HG02571 (cell line): ENCODE results near the gene RFPL4A.

Experiments
- ATAC-seq: cut with Tn5 transposase; IDR thresholded peaks from one replicate; pipeline ENCODE4 v1.9.1; 2021; ENCODE audit warnings: mild to moderate bottlenecking, moderate library complexity; ENCODE audit not compliant: unreplicated experiment

Gene RFPL4A

DNA sequence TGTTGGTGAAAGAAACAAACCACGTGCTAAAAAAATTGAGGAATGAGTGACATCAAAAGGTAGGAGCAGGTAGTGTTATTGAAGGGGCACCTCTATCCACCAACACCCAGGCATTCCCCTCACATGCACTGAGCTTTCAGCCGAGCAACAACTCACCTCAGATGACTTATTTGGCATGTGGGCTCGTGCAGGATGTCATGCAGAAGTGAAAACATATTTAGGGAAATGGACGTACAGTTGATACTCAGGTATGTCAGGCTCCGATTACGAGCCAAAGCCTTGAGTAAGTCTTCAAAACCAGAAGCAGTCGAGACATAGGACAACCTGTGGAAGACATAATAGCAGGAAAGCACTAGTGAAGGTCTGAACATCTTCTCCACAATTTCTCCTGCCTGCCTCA lies 42.5 kb downstream of the RFPL4A start:
- no peak for ATAC-seq

DNA sequence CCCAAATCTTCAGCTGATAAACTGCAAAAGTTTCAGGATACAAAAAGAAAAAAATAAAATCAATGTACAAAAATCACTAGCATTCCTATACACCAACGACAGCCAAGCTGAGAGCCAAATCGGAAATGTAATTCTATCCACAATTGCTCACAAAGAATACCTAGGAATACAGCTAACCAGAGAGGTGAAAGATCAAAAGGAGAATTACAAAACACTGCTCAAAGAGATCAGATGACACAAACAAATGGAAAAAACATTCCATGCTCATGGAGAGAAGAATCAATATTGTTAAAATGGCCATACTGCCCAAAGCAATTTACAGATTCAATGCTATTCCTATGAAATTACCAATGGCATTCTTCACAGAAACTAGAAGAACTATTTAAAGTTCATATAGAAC lies 43.4 kb downstream of the RFPL4A start:
- no peak for ATAC-seq

DNA sequence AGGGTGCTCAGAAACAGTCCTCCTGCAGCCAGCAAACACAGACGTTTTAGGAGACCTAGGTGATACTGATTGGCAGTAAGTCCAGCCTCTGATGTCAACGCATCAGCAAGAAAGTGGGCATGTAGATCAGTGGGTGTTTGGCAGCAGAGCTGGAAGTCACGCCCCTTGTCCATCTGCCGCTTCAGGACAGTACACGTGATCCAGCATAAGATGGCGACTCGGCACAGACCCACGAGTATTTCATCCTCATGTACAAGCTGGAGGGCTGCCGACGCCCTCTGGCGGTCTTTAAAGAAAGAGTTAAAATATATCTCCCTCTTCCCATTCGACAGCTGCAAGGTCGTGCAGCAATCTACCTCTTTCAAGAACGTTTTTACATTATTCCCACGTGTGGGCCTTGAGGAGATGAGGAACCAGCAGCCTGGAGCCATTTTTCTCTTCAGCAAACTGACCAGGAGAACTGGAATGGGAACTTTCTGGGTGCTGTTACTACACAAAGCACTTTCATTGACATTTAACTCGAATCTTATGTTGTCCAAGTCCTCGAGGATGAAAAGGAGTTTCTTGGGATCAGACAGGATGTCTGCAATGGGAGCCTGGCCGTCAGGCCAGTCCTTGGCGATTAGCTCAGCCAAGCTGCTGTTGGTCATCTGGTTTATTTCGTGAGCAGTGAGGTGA lies 50.6 kb downstream of the RFPL4A start:
- ATAC-seq, result no peak

DNA sequence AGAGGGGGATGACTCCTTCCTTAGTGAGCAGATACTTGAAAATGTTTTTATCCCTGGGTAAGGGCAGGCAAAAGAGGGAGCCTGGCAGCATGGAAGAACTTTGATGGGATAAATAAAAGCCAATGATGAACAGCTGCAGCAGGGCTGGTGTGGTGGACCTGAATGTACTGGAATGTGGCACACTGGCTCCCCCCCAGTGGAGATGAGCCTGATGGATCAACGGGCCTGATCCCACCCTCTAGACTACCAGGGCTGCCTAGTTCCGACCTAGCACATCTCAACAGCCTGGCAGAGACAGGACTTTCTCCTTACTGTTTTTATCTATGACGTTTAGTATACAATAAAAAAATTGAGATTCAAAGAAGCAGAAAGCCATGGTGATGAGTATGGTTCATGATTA lies 52.4 kb downstream of the RFPL4A start:
- ATAC-seq, result no peak

DNA sequence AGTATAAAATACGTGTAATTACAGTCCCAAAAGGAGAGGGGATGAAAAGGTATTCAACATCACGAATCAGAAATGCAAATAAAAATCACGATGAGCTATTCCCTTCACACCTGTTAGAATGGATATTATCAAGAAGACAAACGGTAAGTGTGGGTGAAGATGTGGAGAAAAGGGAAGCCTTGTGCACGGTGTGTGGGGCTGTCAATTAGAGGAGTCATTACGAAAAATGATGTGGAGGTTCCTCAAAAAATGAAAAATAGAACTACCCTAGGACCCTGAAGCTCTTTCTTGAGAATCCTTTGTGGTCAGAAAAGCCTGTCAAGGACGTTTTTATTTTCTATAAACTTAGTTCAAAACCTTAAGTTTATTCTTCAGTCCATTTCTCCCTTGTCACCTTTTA lies 53.6 kb downstream of the RFPL4A start:
- ATAC-seq, result no peak
